Heart left ventricle (tissue), 13 donors: ENCODE results near the gene FAM72B.
"Not testable (repeated sequence)": the region's sequence is repeated elsewhere in the genome, so short reads cannot be mapped to it uniquely, and the experiment has no call there.

ENCODE experiments used
- POLR2A ChIP-seq, 2 donors: fragments of 450-650 bp; IDR thresholded peaks; one replicate each; pipeline ENCODE4 v1.6.1; 2017; ENCODE audit warnings: antibody characterized with exemption in 2 of 2, mild to moderate bottlenecking in 2 of 2, moderate library complexity in 2 of 2
- TF ChIP-seq, protein P1 (sequence below), 12 donors: fragments of 200-600 bp; sonication (generic) in 4 of 12; IDR thresholded peaks; one replicate each; pipeline versions ENCODE4 v1.5.0 to v1.8.0; 2018 to 2022; ENCODE audit warnings: antibody characterized with exemption in 12 of 12, mild to moderate bottlenecking in 5 of 12
- donor health status: ischemic (EF 13 %, LVEDD 7.1; RV severe dilation, severe dysfunction).
- donor health status: DM: no; HTN: yes; CAD: no.
- donor health status: DM: no; HTN: no; CAD: no.
- donor health status: ischemic (EF 25% LVEDD 6.9; RV normal size, moderate dysfunction).
- donor health status: ischemic (EF 25% LVEDD 5.7; RV mildly dilated, moderate dysfunction).
- donor health status: ischemic (EF 35%, LVEDD 5.7; RV mildly dilated, moderate dysfunction).
- donor health status: nonischemic (EF 11% LVEDD 7.7; RV severe dilation, severe dysfunction).
- donor health status: DM: yes; HTN: yes; CAD: no.
- donor health status: PGD.
- donor health status: ischemic (EF 29% LVEDD 5.4; RV normal size, mild dysfunction).
- donor health status: nonischemic (EF 23%, LVEDD 6.1; RV moderate dilation, normal function).

DNA sequence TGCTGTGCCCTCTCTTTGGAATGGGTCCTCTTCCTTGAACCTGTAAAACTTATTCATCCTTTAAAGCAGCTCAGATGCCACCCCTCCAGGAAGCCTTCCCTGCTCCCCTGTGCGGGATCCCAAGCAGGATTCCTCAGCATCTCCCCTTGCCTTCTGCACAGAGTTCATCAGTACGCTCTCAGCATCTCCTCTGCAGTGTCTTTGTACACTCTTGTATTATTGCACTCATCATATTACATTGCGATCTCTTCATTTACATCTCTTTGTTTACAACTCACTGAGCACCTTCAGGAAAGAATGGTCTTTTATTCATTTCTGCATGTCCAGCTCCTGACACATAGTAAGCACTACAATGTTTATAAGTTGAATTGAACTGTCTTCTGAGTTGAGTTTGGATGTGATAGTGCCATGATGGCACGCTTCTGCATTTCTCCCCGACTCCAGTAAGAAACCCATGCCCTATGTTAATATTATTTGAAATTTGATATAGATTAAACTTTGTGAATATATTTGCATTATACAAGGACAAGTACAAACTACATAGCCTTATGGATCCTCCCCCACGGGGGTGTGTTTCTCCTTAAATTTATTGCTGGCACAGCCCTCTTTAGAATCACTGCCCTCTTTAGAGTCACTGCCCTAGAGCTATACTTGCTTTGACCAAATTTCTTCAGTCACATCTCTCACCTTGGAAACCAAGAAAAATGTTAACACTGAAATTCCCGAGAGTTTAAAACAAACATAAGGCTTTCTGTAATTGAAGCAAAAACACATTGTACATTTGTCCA lies 13.1 kb upstream of the FAM72B start:
- TF ChIP-seq, protein P1, sequence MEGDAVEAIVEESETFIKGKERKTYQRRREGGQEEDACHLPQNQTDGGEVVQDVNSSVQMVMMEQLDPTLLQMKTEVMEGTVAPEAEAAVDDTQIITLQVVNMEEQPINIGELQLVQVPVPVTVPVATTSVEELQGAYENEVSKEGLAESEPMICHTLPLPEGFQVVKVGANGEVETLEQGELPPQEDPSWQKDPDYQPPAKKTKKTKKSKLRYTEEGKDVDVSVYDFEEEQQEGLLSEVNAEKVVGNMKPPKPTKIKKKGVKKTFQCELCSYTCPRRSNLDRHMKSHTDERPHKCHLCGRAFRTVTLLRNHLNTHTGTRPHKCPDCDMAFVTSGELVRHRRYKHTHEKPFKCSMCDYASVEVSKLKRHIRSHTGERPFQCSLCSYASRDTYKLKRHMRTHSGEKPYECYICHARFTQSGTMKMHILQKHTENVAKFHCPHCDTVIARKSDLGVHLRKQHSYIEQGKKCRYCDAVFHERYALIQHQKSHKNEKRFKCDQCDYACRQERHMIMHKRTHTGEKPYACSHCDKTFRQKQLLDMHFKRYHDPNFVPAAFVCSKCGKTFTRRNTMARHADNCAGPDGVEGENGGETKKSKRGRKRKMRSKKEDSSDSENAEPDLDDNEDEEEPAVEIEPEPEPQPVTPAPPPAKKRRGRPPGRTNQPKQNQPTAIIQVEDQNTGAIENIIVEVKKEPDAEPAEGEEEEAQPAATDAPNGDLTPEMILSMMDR (IDR thresholded peaks at IDR 0.05), result not testable (repeated sequence)
- not testable (repeated sequence) for TF ChIP-seq POLR2A (IDR thresholded peaks at IDR 0.05)
